Suprapubic skin (tissue), 3 donors: ENCODE data around the gene GPA33.

Experiments
- CTCF ChIP-seq, 2 donors: fragments of 200-600 bp in 1 of 2; fragments of 450-650 bp in 1 of 2; sonication (generic) in 1 of 2; IDR thresholded peaks; one replicate each; pipeline ENCODE4 v1.5.1; 2016 to 2019; ENCODE audit warnings: antibody characterized with exemption in 2 of 2, mild to moderate bottlenecking in 1 of 2, moderate library complexity in 1 of 2
- POLR2A ChIP-seq, 2 donors: fragments of 450-650 bp; IDR thresholded peaks; one replicate each; pipeline ENCODE4 v1.6.1; 2017; ENCODE audit warnings: antibody characterized with exemption in 2 of 2, mild to moderate bottlenecking in 2 of 2, moderate library complexity in 2 of 2

DNA sequence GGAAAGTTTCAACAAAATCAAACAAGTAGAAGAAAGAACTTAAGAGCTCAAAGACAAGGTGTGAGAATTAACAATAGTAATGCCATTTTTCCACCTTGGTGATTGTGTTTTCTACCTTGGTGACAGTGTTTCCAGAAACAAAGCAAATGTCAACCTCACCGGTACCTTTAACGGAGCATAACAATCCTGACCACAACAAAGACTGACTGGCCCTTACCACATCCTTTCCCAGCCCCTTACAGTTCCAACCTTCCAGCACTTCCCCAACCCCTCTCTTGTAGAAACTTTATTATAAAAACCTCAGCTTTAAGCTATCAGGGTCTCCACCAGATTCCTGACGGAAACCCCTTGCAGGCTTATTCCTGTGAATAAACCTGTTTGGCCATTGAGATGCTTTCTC lies 20.4 kb upstream of the GPA33 start:
- TF ChIP-seq CTCF (IDR thresholded peaks at IDR 0.05) (no peak), POLR2A (IDR thresholded peaks at IDR 0.05) (no peak)
